T-helper 1 cell treated with Interleukin-12 subunit alpha and Interleukin-12 subunit beta and Interleukin-4 antibody, amounts not matched to agents 30 μg/mL and 1 μg/mL, for 36 hours (primary cell): ENCODE results near the gene TAF1.
"Not testable (repeated sequence)": the region's sequence is repeated elsewhere in the genome, so short reads cannot be mapped to it uniquely, and the experiment has no call there.

Experiments used
- H3K27ac Mint-ChIP-seq: one replicate; pipeline ENCODE4 v1.8.0; 2021; ENCODE audit warnings: mild to moderate bottlenecking, mixed read lengths
- H3K27me3 Mint-ChIP-seq: one replicate; pipeline ENCODE4 v1.8.0; 2021; ENCODE audit warnings: low read depth, mixed read lengths
- H3K36me3 Mint-ChIP-seq: one replicate; pipeline ENCODE4 v1.8.0; 2021; ENCODE audit warnings: low read depth, mixed read lengths
- H3K4me1 Mint-ChIP-seq: one replicate; pipeline ENCODE4 v1.8.0; 2021; ENCODE audit warnings: low read depth, mixed read lengths
- H3K4me3 Mint-ChIP-seq: one replicate; pipeline ENCODE4 v1.8.0; 2021; ENCODE audit warnings: mild to moderate bottlenecking, moderate library complexity, mixed read lengths
- H3K9me3 Mint-ChIP-seq: one replicate; pipeline ENCODE4 v1.8.0; 2021; ENCODE audit warnings: mixed read lengths

Gene TAF1

GRCh38 chrX:71365875-71366673, at the start of gene TAF1:
Gene TAF1 (plus strand): TSS chrX:71366357. CDS start chrX:71366375, 18 bp downstream.
- H3K36me3 Mint-ChIP-seq = peaks cover 17% of the 10 kb centered on the region
- peaks cover 3% of the 10 kb centered on the region for H3K27me3 Mint-ChIP-seq
- H3K4me1 Mint-ChIP-seq = peaks cover 24% of the 10 kb centered on the region
- peak within 1 kb of the TSS; percentile 100 for H3K27ac Mint-ChIP-seq
- no peaks in the 10 kb centered on the region for H3K9me3 Mint-ChIP-seq
- peak within 1 kb of the TSS; percentile 100 for H3K4me3 Mint-ChIP-seq

GRCh38 chrX:71316959-71317358, 49.2 kb upstream of the TAF1 start:
- H3K36me3 Mint-ChIP-seq, H3K9me3 Mint-ChIP-seq, H3K4me1 Mint-ChIP-seq, H3K27ac Mint-ChIP-seq, H3K4me3 Mint-ChIP-seq, H3K27me3 Mint-ChIP-seq: not testable (repeated sequence)

- no peaks in the 10 kb centered on the region for H3K27me3 Mint-ChIP-seq
- no peak overlapping the region for H3K4me3 Mint-ChIP-seq
- no peak overlapping the region for H3K27ac Mint-ChIP-seq
- no peaks in the 10 kb centered on the region for H3K9me3 Mint-ChIP-seq
- no peaks in the 10 kb centered on the region for H3K4me1 Mint-ChIP-seq
- H3K36me3 Mint-ChIP-seq = peaks cover 11% of the 10 kb centered on the region
Observed at GRCh38 chrX:71320126-71320525, 46.0 kb upstream of the TAF1 start.

GRCh38 chrX:71321731-71322130, 44.4 kb upstream of the TAF1 start:
- Mint-ChIP-seq H3K4me1 (no peaks in the 10 kb centered on the region), H3K4me3 (no peak overlapping the region), H3K27ac (no peak overlapping the region), H3K27me3 (no peaks in the 10 kb centered on the region), H3K36me3 (peaks cover 12% of the 10 kb centered on the region), H3K9me3 (peaks cover 2% of the 10 kb centered on the region)

- H3K36me3 Mint-ChIP-seq = peaks cover 15% of the 10 kb centered on the region
- H3K4me1 Mint-ChIP-seq, H3K4me3 Mint-ChIP-seq, H3K27me3 Mint-ChIP-seq, H3K27ac Mint-ChIP-seq, H3K9me3 Mint-ChIP-seq: not testable (repeated sequence)
Observed at GRCh38 chrX:71324452-71324851, 41.7 kb upstream of the TAF1 start.

GRCh38 chrX:71326394-71326793, 39.8 kb upstream of the TAF1 start:
- Mint-ChIP-seq H3K27ac (no peak overlapping the region), H3K4me1 (no peaks in the 10 kb centered on the region), H3K4me3 (no peak overlapping the region), H3K36me3 (peaks cover 13% of the 10 kb centered on the region), H3K27me3 (no peaks in the 10 kb centered on the region), H3K9me3 (peaks cover 4% of the 10 kb centered on the region)

- H3K36me3 Mint-ChIP-seq, H3K27me3 Mint-ChIP-seq, H3K9me3 Mint-ChIP-seq, H3K4me1 Mint-ChIP-seq, H3K4me3 Mint-ChIP-seq, H3K27ac Mint-ChIP-seq: not testable (repeated sequence)
Observed at GRCh38 chrX:71349151-71349665, 16.9 kb upstream of the TAF1 start.

- not testable (repeated sequence) for H3K9me3 Mint-ChIP-seq, H3K36me3 Mint-ChIP-seq, H3K4me1 Mint-ChIP-seq, H3K27me3 Mint-ChIP-seq, H3K27ac Mint-ChIP-seq, H3K4me3 Mint-ChIP-seq
Observed at GRCh38 chrX:71349867-71350266, 16.3 kb upstream of the TAF1 start.

GRCh38 chrX:71352439-71352838, 13.7 kb upstream of the TAF1 start:
- not testable (repeated sequence) for H3K9me3 Mint-ChIP-seq, H3K27ac Mint-ChIP-seq, H3K4me3 Mint-ChIP-seq, H3K4me1 Mint-ChIP-seq, H3K36me3 Mint-ChIP-seq, H3K27me3 Mint-ChIP-seq

- peaks cover 3% of the 10 kb centered on the region for H3K27me3 Mint-ChIP-seq
- H3K9me3 Mint-ChIP-seq = no peaks in the 10 kb centered on the region
- H3K27ac Mint-ChIP-seq = no peak overlapping the region
- peaks cover 19% of the 10 kb centered on the region for H3K4me1 Mint-ChIP-seq
- peaks cover 14% of the 10 kb centered on the region for H3K36me3 Mint-ChIP-seq
- no peak overlapping the region for H3K4me3 Mint-ChIP-seq
Observed at GRCh38 chrX:71364221-71364620, 1.9 kb upstream of the TAF1 start.

- Mint-ChIP-seq H3K9me3 (no peaks in the 10 kb centered on the region), H3K27me3 (peaks cover 3% of the 10 kb centered on the region), H3K36me3 (peaks cover 14% of the 10 kb centered on the region), H3K27ac (peak overlapping the region; percentile 100), H3K4me3 (peak overlapping the region; percentile 100), H3K4me1 (peaks cover 19% of the 10 kb centered on the region)
Observed at GRCh38 chrX:71365356-71365874, 742 bp upstream of the TAF1 start.

GRCh38 chrX:71366674-71367256, 608 bp downstream of the TAF1 start:
- Mint-ChIP-seq H3K27ac (peak overlapping the region; percentile 100), H3K36me3 (peaks cover 21% of the 10 kb centered on the region), H3K9me3 (no peaks in the 10 kb centered on the region), H3K4me3 (peak overlapping the region; percentile 100), H3K27me3 (peaks cover 3% of the 10 kb centered on the region), H3K4me1 (peaks cover 28% of the 10 kb centered on the region)

GRCh38 chrX:71367396-71367795, 1.2 kb downstream of the TAF1 start:
- peak overlapping the region; percentile 100 for H3K4me3 Mint-ChIP-seq
- peaks cover 3% of the 10 kb centered on the region for H3K27me3 Mint-ChIP-seq
- peak overlapping the region; percentile 100 for H3K27ac Mint-ChIP-seq
- H3K36me3 Mint-ChIP-seq = peaks cover 22% of the 10 kb centered on the region
- peaks cover 28% of the 10 kb centered on the region for H3K4me1 Mint-ChIP-seq
- no peaks in the 10 kb centered on the region for H3K9me3 Mint-ChIP-seq

- H3K27me3 Mint-ChIP-seq = no peaks in the 10 kb centered on the region
- peaks cover 25% of the 10 kb centered on the region for H3K36me3 Mint-ChIP-seq
- no peak overlapping the region for H3K27ac Mint-ChIP-seq
- peaks cover 21% of the 10 kb centered on the region for H3K4me1 Mint-ChIP-seq
- no peak overlapping the region for H3K4me3 Mint-ChIP-seq
- H3K9me3 Mint-ChIP-seq = no peaks in the 10 kb centered on the region
Observed at GRCh38 chrX:71372388-71372787, 6.2 kb downstream of the TAF1 start.

GRCh38 chrX:71378732-71379131, 12.6 kb downstream of the TAF1 start:
- Mint-ChIP-seq H3K36me3 (peaks cover 44% of the 10 kb centered on the region), H3K27me3 (no peaks in the 10 kb centered on the region), H3K27ac (no peak overlapping the region), H3K9me3 (no peaks in the 10 kb centered on the region), H3K4me3 (no peak overlapping the region), H3K4me1 (no peaks in the 10 kb centered on the region)
